Neural cell (in vitro differentiated cells): Measurements from ENCODE around the gene TMEM11.

Experiments used
- EP300 ChIP-seq: fragments of 450-650 bp; conservative IDR thresholded peaks from 2 replicates; pipeline ENCODE4 v1.6.1; 2014; ENCODE audit warnings: antibody characterized with exemption, mild to moderate bottlenecking, moderate library complexity; ENCODE audit not compliant: poor library complexity, severe bottlenecking
- TF ChIP-seq, protein P1 (sequence below): fragments of 450-650 bp; IDR thresholded peaks from 2 replicates; pipeline ENCODE4 v1.5.1; 2014; ENCODE audit warnings: antibody characterized with exemption, mild to moderate bottlenecking, moderate library complexity; ENCODE audit not compliant: poor library complexity, severe bottlenecking

GRCh38 chr17:21163101-21163500, 50.9 kb downstream of the TMEM11 start:
- no peak for TF ChIP-seq EP300
- TF ChIP-seq, protein P1, sequence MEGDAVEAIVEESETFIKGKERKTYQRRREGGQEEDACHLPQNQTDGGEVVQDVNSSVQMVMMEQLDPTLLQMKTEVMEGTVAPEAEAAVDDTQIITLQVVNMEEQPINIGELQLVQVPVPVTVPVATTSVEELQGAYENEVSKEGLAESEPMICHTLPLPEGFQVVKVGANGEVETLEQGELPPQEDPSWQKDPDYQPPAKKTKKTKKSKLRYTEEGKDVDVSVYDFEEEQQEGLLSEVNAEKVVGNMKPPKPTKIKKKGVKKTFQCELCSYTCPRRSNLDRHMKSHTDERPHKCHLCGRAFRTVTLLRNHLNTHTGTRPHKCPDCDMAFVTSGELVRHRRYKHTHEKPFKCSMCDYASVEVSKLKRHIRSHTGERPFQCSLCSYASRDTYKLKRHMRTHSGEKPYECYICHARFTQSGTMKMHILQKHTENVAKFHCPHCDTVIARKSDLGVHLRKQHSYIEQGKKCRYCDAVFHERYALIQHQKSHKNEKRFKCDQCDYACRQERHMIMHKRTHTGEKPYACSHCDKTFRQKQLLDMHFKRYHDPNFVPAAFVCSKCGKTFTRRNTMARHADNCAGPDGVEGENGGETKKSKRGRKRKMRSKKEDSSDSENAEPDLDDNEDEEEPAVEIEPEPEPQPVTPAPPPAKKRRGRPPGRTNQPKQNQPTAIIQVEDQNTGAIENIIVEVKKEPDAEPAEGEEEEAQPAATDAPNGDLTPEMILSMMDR = no peak
